ENCODE results near the gene FAM193A. TPM values are rescaled to one million over a fixed set of nuclear protein-coding genes. Genes with fewer than 3 reads are reported as not detected.

Gene FAM193A
- total RNA-seq, 1 experiment from 2014 or later: 13.6 TPM

DNA sequence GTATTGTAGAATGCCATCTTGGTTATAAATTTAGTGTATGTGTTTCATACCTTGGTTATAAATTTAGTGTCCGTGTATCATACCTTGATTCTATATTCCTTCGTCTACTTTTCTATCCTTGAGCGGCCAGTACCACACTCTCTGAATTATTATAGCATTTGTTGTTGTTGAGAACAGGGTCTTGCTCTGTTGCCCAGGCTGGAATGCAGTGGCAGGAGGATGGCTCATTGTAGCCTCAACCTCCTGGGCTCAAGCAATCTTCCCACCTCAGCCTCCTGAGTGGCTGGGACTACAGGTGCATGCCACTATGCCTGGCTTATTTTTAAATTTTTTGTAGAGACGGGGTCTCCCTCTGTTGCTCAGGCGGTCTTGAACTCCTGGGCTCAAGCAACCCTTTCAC lies 50.1 kb downstream of the FAM193A start:
- Histone ChIP-seq H3K9me2 (replicated peaks; ENCODE audit: low read length) (no peaks in the 10 kb centered on the region), H3K4me3 (ENCODE audit: low read length) (no peak overlapping the region), H3K27me3 (ENCODE audit: low read length) (no peaks in the 10 kb centered on the region), H3K4me2 (ENCODE audit: low read length) (no peak overlapping the region), H2AFZ (ENCODE audit: low read length) (no peak overlapping the region), H3K27ac (ENCODE audit: low read length) (no peak overlapping the region), H3K4me1 (ENCODE audit: insufficient read depth, low read length) (peaks cover 24% of the 10 kb centered on the region), H3F3A (ENCODE audit: low read length, unreplicated experiment) (no peaks in the 10 kb centered on the region), H3K79me2 (ENCODE audit: low read length) (peaks cover 96% of the 10 kb centered on the region), H4K20me1 (ENCODE audit: low read length) (peaks cover 34% of the 10 kb centered on the region), H3K9ac (ENCODE audit: low read length) (no peak overlapping the region), H3K9me3 (ENCODE audit: low read length) (no peaks in the 10 kb centered on the region), H3K36me3 (ENCODE audit: low read depth, low read length) (no peaks in the 10 kb centered on the region)
- no peak for DNase-seq
- ATAC-seq: no peak
- ChIA-PET CTCF (no interaction called here), POLR2A (ENCODE audit: unreplicated experiment) (no interaction called here)
- TF ChIP-seq, protein P1, sequence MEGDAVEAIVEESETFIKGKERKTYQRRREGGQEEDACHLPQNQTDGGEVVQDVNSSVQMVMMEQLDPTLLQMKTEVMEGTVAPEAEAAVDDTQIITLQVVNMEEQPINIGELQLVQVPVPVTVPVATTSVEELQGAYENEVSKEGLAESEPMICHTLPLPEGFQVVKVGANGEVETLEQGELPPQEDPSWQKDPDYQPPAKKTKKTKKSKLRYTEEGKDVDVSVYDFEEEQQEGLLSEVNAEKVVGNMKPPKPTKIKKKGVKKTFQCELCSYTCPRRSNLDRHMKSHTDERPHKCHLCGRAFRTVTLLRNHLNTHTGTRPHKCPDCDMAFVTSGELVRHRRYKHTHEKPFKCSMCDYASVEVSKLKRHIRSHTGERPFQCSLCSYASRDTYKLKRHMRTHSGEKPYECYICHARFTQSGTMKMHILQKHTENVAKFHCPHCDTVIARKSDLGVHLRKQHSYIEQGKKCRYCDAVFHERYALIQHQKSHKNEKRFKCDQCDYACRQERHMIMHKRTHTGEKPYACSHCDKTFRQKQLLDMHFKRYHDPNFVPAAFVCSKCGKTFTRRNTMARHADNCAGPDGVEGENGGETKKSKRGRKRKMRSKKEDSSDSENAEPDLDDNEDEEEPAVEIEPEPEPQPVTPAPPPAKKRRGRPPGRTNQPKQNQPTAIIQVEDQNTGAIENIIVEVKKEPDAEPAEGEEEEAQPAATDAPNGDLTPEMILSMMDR (conservative IDR thresholded peaks at IDR 0.05; ENCODE audit: low read depth, low read length): no peak
- TF ChIP-seq EZH2 (IDR thresholded peaks at IDR 0.05; ENCODE audit: low read length, unreplicated experiment): no peak
- no peak for TF ChIP-seq EZH2phosphoT487 (IDR thresholded peaks at IDR 0.05; ENCODE audit: borderline replicate concordance, low read length)
- BruUV-seq (replicated peaks): no TSS peak
- intact Hi-C loops (cut with micrococcal nuclease): loop anchor here (10.0 kb wide), 1 partner anchor 48 kb away; no protein-coding TSS in a partner anchor

GRCh38 chr4:2587213-2587823 lies 50.9 kb downstream of the FAM193A start:
- H3F3A ChIP-seq (ENCODE audit: low read length, unreplicated experiment): no peaks in the 10 kb centered on the region
- H3K27ac ChIP-seq (ENCODE audit: low read length): no peak overlapping the region
- TF ChIP-seq EZH2phosphoT487 (IDR thresholded peaks at IDR 0.05; ENCODE audit: borderline replicate concordance, low read length) (no peak), EZH2 (IDR thresholded peaks at IDR 0.05; ENCODE audit: low read length, unreplicated experiment) (no peak)
- TF ChIP-seq, protein P1 (conservative IDR thresholded peaks at IDR 0.05; ENCODE audit: low read depth, low read length): no peak
- H2AFZ ChIP-seq (ENCODE audit: low read length): no peak overlapping the region
- no peaks in the 10 kb centered on the region for H3K27me3 ChIP-seq (ENCODE audit: low read length)
- H3K9me2 ChIP-seq (replicated peaks; ENCODE audit: low read length): no peaks in the 10 kb centered on the region
- no peak for ATAC-seq
- no peaks in the 10 kb centered on the region for H3K9me3 ChIP-seq (ENCODE audit: low read length)
- no peaks in the 10 kb centered on the region for H3K36me3 ChIP-seq (ENCODE audit: low read depth, low read length)
- intact Hi-C loops (cut with micrococcal nuclease): loop anchor here (10.0 kb wide), 1 partner anchor 47 kb away; no protein-coding TSS in a partner anchor
- no peak overlapping the region for H3K9ac ChIP-seq (ENCODE audit: low read length)
- ChIA-PET POLR2A (ENCODE audit: unreplicated experiment) (no interaction called here), CTCF (no interaction called here)
- BruUV-seq (replicated peaks): no TSS peak
- no peak for DNase-seq
- peaks cover 20% of the 10 kb centered on the region for H3K4me1 ChIP-seq (ENCODE audit: insufficient read depth, low read length)
- peaks cover 96% of the 10 kb centered on the region for H3K79me2 ChIP-seq (ENCODE audit: low read length)
- peaks cover 31% of the 10 kb centered on the region for H4K20me1 ChIP-seq (ENCODE audit: low read length)
- no peak overlapping the region for H3K4me2 ChIP-seq (ENCODE audit: low read length)
- no peak overlapping the region for H3K4me3 ChIP-seq (ENCODE audit: low read length)

DNA sequence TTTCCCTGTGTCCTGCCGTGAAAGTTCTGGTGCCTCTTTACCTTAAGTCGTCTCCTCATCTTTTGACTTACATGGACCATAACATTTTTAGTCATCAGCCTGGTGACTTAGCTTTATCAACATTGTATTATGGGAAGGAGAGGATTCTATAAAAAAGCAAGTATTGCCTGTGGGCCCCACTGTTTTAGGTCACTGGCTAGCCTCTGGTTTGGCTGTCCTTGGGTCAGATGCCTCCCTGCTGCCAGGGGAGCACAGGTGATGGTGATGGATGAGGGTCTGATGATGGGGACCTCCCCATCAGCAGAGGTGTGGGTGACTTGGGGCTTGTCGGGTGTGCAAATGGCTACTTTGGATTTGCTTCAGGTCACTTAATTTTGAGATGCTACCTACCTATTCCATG lies 51.8 kb downstream of the FAM193A start:
- no peaks in the 10 kb centered on the region for H3F3A ChIP-seq (ENCODE audit: low read length, unreplicated experiment)
- no peaks in the 10 kb centered on the region for H3K27me3 ChIP-seq (ENCODE audit: low read length)
- H3K9me3 ChIP-seq (ENCODE audit: low read length): no peaks in the 10 kb centered on the region
- CTCF ChIA-PET: no interaction called here
- intact Hi-C loops (cut with micrococcal nuclease): loop anchor here (10.0 kb wide), 1 partner anchor 47 kb away; no protein-coding TSS in a partner anchor
- no peaks in the 10 kb centered on the region for H3K36me3 ChIP-seq (ENCODE audit: low read depth, low read length)
- H3K9me2 ChIP-seq (replicated peaks; ENCODE audit: low read length): no peaks in the 10 kb centered on the region
- H3K4me2 ChIP-seq (ENCODE audit: low read length): no peak overlapping the region
- no peak for ATAC-seq
- no peak overlapping the region for H3K9ac ChIP-seq (ENCODE audit: low read length)
- H3K79me2 ChIP-seq (ENCODE audit: low read length): peaks cover 96% of the 10 kb centered on the region
- peaks cover 26% of the 10 kb centered on the region for H4K20me1 ChIP-seq (ENCODE audit: low read length)
- DNase-seq: no peak
- H3K27ac ChIP-seq (ENCODE audit: low read length): no peak overlapping the region
- POLR2A ChIA-PET (ENCODE audit: unreplicated experiment): no interaction called here
- TF ChIP-seq EZH2phosphoT487 (IDR thresholded peaks at IDR 0.05; ENCODE audit: borderline replicate concordance, low read length): no peak
- TF ChIP-seq EZH2 (IDR thresholded peaks at IDR 0.05; ENCODE audit: low read length, unreplicated experiment): no peak
- TF ChIP-seq, protein P1 (conservative IDR thresholded peaks at IDR 0.05; ENCODE audit: low read depth, low read length): no peak
- no peak overlapping the region for H2AFZ ChIP-seq (ENCODE audit: low read length)
- no TSS peak for BruUV-seq (replicated peaks)
- no peak overlapping the region for H3K4me3 ChIP-seq (ENCODE audit: low read length)
- peaks cover 10% of the 10 kb centered on the region for H3K4me1 ChIP-seq (ENCODE audit: insufficient read depth, low read length)
